HEK293 (cell line): Measurements from ENCODE around the gene ZSCAN10.

ENCODE experiments used
- BCL11B ChIP-seq: fragments of 450-650 bp; formaldehyde crosslinking; IDR thresholded peaks from 2 replicates; pipeline ENCODE4 v1.5.1; 2016; ENCODE audit warnings: low read depth, missing biosample characterization, missing genetic modification characterization
- GLI2 ChIP-seq: fragments of 450-650 bp; formaldehyde crosslinking; IDR thresholded peaks from 2 replicates; pipeline ENCODE4; 2017; ENCODE audit warnings: missing biosample characterization, missing genetic modification characterization, low read depth, borderline replicate concordance
- REST ChIP-seq: fragments of 450-650 bp; formaldehyde crosslinking; IDR thresholded peaks from 2 replicates; pipeline ENCODE4 v1.5.1; 2016; ENCODE audit warnings: missing biosample characterization, missing genetic modification characterization
- SCRT2 ChIP-seq: fragments of 450-650 bp; formaldehyde crosslinking; IDR thresholded peaks from 2 replicates; pipeline ENCODE4 v1.5.1; 2016; ENCODE audit warnings: missing biosample characterization, missing genetic modification characterization
- SP7 ChIP-seq: fragments of 450-650 bp; formaldehyde crosslinking; IDR thresholded peaks from 2 replicates; pipeline ENCODE4 v1.5.1; 2016; ENCODE audit warnings: missing biosample characterization, missing genetic modification characterization
- YY1 ChIP-seq: fragments of 450-650 bp; formaldehyde crosslinking; IDR thresholded peaks from 2 replicates; pipeline ENCODE4 v1.5.1; 2018; ENCODE audit warnings: missing biosample characterization, missing genetic modification characterization
- ZBTB20 ChIP-seq: fragments of 450-650 bp; formaldehyde crosslinking; IDR thresholded peaks from 2 replicates; pipeline ENCODE4 v1.5.1; 2016; ENCODE audit warnings: missing biosample characterization, missing genetic modification characterization
- ZBTB8A ChIP-seq: fragments of 450-650 bp; formaldehyde crosslinking; IDR thresholded peaks from 2 replicates; pipeline ENCODE4 v1.5.1; 2016; ENCODE audit warnings: missing biosample characterization, missing genetic modification characterization
- ZFP37 ChIP-seq: fragments of 450-650 bp; formaldehyde crosslinking; IDR thresholded peaks from 2 replicates; pipeline ENCODE4 v1.5.1; 2016; ENCODE audit warnings: missing biosample characterization, missing genetic modification characterization
- ZNF16 ChIP-seq: fragments of 450-650 bp; formaldehyde crosslinking; IDR thresholded peaks from 2 replicates; pipeline ENCODE4 v1.5.1; 2016; ENCODE audit warnings: low read depth, missing biosample characterization, missing genetic modification characterization
- ZNF221 ChIP-seq: fragments of 450-650 bp; formaldehyde crosslinking; IDR thresholded peaks from 2 replicates; pipeline ENCODE4 v1.5.1; 2017; ENCODE audit warnings: missing biosample characterization, missing genetic modification characterization, borderline replicate concordance
- ZNF280C ChIP-seq: fragments of 450-650 bp; formaldehyde crosslinking; IDR thresholded peaks from 2 replicates; pipeline ENCODE4 v1.5.1; 2016; ENCODE audit warnings: missing biosample characterization, missing genetic modification characterization
- ZNF280D ChIP-seq: fragments of 450-650 bp; formaldehyde crosslinking; IDR thresholded peaks from 2 replicates; pipeline ENCODE4 v1.5.1; 2016; ENCODE audit warnings: missing biosample characterization, missing genetic modification characterization
- ZNF311 ChIP-seq: fragments of 450-650 bp; formaldehyde crosslinking; IDR thresholded peaks from 2 replicates; pipeline ENCODE4 v1.5.1; 2017; ENCODE audit warnings: missing biosample characterization, missing genetic modification characterization, borderline replicate concordance
- ZNF426 ChIP-seq: fragments of 450-650 bp; formaldehyde crosslinking; IDR thresholded peaks from 2 replicates; pipeline ENCODE4 v1.5.1; 2017; ENCODE audit warnings: missing biosample characterization, missing genetic modification characterization, mild to moderate bottlenecking, inconsistent platforms, moderate library complexity
- ZNF514 ChIP-seq: fragments of 450-650 bp; formaldehyde crosslinking; IDR thresholded peaks from 2 replicates; pipeline ENCODE4 v1.5.1; 2016; ENCODE audit warnings: missing biosample characterization, missing genetic modification characterization
- ZNF529 ChIP-seq: fragments of 450-650 bp; formaldehyde crosslinking; IDR thresholded peaks from 2 replicates; pipeline ENCODE4 v1.5.1; 2017; ENCODE audit warnings: missing genetic modification characterization, missing biosample characterization; ENCODE audit not compliant: insufficient replicate concordance
- ZNF555 ChIP-seq: fragments of 450-650 bp; formaldehyde crosslinking; conservative IDR thresholded peaks from 2 replicates; pipeline ENCODE4 v1.5.1; 2017; ENCODE audit warnings: missing biosample characterization, mild to moderate bottlenecking, missing genetic modification characterization, inconsistent platforms
- ZNF571 ChIP-seq: fragments of 450-650 bp; formaldehyde crosslinking; IDR thresholded peaks from 2 replicates; pipeline ENCODE4 v1.5.0; 2017; ENCODE audit warnings: missing biosample characterization, missing genetic modification characterization
- ZNF600 ChIP-seq: fragments of 450-650 bp; formaldehyde crosslinking; IDR thresholded peaks from 2 replicates; pipeline ENCODE4 v1.5.1; 2016; ENCODE audit warnings: missing biosample characterization, missing genetic modification characterization
- ZNF707 ChIP-seq: fragments of 450-650 bp; formaldehyde crosslinking; IDR thresholded peaks from 2 replicates; pipeline ENCODE4 v1.5.1; 2016; ENCODE audit warnings: missing biosample characterization, missing genetic modification characterization
- ZNF837 ChIP-seq: fragments of 450-650 bp; formaldehyde crosslinking; IDR thresholded peaks from 2 replicates; pipeline ENCODE4 v1.5.1; 2016; ENCODE audit warnings: missing biosample characterization, missing genetic modification characterization
- TF ChIP-seq, protein P1 (sequence below): fragments of 450-650 bp; formaldehyde crosslinking; IDR thresholded peaks from 2 replicates; pipeline ENCODE4 v1.5.1; 2016; ENCODE audit warnings: missing biosample characterization, missing genetic modification characterization
- TF ChIP-seq, protein P2 (sequence below): fragments of 450-650 bp; formaldehyde crosslinking; conservative IDR thresholded peaks from 2 replicates; pipeline ENCODE4 v1.5.1; 2016; ENCODE audit warnings: low read depth, missing biosample characterization, missing genetic modification characterization
- TF ChIP-seq, protein P3 (sequence below): fragments of 450-650 bp; formaldehyde crosslinking; IDR thresholded peaks from 2 replicates; pipeline ENCODE4 v1.5.1; 2016; ENCODE audit warnings: missing biosample characterization, missing genetic modification characterization

The ZSCAN10 gene

GRCh38 chr16:3135126-3135715, 36.1 kb upstream of the ZSCAN10 start (continued):
- TF ChIP-seq, protein P1, sequence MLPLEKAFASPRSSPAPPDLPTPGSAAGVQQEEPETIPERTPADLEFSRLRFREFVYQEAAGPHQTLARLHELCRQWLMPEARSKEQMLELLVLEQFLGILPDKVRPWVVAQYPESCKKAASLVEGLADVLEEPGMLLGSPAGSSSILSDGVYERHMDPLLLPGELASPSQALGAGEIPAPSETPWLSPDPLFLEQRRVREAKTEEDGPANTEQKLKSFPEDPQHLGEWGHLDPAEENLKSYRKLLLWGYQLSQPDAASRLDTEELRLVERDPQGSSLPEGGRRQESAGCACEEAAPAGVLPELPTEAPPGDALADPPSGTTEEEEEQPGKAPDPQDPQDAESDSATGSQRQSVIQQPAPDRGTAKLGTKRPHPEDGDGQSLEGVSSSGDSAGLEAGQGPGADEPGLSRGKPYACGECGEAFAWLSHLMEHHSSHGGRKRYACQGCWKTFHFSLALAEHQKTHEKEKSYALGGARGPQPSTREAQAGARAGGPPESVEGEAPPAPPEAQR (tag by site-specific recombination) = no peak
- TF ChIP-seq ZNF707 (tag by site-specific recombination) (no peak), ZNF600 (tag by site-specific recombination) (peak; percentile 68), ZBTB20 (no peak; the same call in 1 of the 2 replicates), ZNF221 (tag by site-specific recombination) (no peak), GLI2 (tag by site-specific recombination) (no peak), ZNF280C (tag by site-specific recombination) (no peak), ZNF571 (no peak), ZBTB8A (tag by site-specific recombination) (peak; percentile 56; the same call in 1 of the 2 replicates), ZNF555 (tag by site-specific recombination) (no peak), REST (tag by site-specific recombination) (no peak), SCRT2 (tag by site-specific recombination) (no peak), ZNF311 (tag by site-specific recombination) (no peak), ZNF514 (tag by site-specific recombination) (no peak), BCL11B (tag by site-specific recombination) (no peak), ZNF280D (tag by site-specific recombination) (no peak), YY1 (tag by site-specific recombination) (no peak), ZNF16 (tag by site-specific recombination) (no peak), ZFP37 (0 out of 2 replicates have a peak, but pooled peaks have one; percentile 19), SP7 (tag by site-specific recombination) (peak; percentile 34; the same call in 1 of the 2 replicates), ZNF426 (tag by site-specific recombination) (no peak), ZNF529 (tag by site-specific recombination) (no peak), ZNF837 (tag by site-specific recombination) (no peak)
- TF ChIP-seq, protein P2, sequence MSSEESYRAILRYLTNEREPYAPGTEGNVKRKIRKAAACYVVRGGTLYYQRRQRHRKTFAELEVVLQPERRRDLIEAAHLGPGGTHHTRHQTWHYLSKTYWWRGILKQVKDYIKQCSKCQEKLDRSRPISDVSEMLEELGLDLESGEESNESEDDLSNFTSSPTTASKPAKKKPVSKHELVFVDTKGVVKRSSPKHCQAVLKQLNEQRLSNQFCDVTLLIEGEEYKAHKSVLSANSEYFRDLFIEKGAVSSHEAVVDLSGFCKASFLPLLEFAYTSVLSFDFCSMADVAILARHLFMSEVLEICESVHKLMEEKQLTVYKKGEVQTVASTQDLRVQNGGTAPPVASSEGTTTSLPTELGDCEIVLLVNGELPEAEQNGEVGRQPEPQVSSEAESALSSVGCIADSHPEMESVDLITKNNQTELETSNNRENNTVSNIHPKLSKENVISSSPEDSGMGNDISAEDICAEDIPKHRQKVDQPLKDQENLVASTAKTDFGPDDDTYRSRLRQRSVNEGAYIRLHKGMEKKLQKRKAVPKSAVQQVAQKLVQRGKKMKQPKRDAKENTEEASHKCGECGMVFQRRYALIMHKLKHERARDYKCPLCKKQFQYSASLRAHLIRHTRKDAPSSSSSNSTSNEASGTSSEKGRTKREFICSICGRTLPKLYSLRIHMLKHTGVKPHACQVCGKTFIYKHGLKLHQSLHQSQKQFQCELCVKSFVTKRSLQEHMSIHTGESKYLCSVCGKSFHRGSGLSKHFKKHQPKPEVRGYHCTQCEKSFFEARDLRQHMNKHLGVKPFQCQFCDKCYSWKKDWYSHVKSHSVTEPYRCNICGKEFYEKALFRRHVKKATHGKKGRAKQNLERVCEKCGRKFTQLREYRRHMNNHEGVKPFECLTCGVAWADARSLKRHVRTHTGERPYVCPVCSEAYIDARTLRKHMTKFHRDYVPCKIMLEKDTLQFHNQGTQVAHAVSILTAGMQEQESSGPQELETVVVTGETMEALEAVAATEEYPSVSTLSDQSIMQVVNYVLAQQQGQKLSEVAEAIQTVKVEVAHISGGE (tag by site-specific recombination) = 0 out of 2 replicates have a peak, but pooled peaks have one; percentile 5
- TF ChIP-seq, protein P3, sequence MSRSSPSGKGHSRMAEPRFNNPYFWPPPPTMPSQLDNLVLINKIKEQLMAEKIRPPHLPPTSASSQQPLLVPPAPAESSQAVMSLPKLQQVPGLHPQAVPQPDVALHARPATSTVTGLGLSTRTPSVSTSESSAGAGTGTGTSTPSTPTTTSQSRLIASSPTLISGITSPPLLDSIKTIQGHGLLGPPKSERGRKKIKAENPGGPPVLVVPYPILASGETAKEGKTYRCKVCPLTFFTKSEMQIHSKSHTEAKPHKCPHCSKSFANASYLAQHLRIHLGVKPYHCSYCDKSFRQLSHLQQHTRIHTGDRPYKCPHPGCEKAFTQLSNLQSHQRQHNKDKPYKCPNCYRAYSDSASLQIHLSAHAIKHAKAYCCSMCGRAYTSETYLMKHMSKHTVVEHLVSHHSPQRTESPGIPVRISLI = no peak
